Activated T-cell treated with anti-CD3 and anti-CD28 coated beads for 24 hours (primary cell): Measurements from ENCODE around the gene VPS13D.

ENCODE experiments used
- DNase-seq: peaks from one replicate; pipeline ENCODE4 v3.0.0-alpha.2; 2020; ENCODE audit warnings: low read depth

The VPS13D gene

DNA sequence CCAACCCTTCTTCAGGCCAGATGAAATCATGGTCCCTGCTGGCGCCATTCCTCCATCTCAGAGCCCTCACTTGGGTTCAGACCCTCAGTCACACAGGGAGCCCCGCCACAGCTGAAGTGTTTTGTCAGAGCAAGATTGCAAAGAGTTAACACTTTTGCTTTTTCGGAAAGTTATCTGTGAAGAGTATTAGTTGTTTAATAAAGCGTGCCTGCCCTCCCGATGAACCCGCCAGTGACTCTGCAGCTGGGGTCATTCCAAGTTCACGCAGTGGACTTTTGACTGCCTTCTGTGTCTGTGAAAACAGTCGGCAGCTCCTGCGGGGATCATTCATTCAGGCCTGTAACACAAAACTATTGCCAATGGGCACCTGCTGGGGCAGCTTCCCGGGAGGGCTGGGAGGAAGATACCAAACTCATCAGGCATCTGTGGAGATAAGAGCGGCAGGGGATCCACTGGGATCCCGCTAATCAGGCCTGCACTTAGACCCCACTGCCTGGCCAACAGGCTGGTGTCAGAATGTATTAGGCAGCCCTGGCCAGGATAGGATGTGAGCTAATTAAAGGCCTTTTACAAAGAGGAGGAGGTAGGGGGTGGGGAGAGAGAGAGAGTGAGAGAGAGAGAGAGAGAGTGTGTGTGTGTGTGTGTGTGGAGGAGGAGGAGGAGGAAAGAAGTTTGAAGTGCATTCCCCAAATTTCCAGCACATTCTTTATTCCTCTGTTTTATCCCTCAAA, 203.7 kb downstream of the VPS13D start:
- no peak for DNase-seq

DNA sequence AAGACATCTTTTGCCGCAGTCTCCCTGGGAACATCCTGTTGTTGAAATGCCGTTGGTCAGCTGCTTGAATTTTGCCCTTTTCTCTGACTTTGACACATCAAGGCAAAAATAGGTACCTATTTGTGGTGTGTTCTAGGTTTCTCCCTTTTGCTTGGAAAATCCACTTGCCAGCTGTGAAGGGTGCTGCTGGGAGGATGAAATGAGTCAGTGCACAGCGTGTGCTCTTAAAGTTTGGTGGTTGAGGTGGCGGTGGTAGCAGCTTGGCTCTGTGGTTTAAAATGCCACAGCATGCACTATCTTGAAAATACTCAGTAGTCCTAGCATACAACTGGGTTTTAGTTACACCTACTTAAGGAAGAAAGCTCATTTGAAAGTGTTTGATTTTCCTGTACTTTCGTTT, 204.3 kb downstream of the VPS13D start:
- peak; percentile 62 for DNase-seq

DNA sequence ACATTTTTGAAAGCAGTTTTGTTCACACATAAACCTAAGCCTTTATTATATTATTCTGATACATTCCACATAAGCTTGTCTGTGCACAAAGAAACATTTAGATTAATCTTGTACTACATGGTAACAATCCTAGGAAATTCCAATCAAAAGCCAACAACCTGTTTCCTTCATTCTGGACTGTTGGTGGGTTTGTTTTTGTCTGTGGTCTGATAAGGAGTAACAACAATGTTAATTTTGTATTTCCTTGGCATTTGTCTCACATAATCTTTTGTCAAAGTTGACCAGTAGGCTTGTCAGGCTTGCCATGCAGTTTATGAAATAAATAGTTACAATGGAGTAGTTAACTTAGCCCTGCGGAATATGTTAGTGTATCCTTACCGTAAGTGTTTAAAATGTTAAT, 204.9 kb downstream of the VPS13D start:
- DNase-seq = no peak

DNA sequence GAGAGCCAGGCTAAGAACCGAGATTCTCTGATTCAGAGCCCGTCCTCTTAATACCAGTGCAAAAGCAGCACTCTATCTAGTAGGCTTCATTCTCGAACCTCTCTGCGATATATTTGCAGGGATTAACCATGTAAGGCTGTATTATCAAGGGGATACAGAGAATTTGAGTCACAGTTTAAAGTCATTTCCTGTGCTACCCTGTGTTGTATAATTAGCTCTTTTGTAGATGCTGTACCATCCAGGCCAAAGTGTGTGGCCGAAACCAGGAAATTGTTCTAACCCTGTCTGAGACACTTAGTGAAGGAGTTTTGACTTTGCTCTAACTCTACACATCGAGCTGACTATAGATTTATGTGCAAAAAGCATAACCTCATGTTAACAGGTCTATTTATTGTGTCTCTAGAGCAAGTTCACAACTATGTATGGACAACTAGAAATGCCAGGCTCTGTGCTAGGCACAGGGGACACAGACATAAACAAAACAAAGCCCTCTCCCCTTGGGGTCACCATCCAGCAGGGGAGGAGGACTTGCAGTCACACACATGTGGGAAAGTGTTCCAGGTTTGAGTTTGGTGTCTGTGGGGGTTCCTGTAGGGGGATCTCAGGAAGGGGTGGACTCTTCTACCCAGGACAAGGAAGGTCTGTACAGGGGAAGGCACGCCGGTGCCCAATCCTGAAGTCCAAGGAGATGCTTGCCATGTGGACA, 206.0 kb downstream of the VPS13D start:
- DNase-seq = no peak

DNA sequence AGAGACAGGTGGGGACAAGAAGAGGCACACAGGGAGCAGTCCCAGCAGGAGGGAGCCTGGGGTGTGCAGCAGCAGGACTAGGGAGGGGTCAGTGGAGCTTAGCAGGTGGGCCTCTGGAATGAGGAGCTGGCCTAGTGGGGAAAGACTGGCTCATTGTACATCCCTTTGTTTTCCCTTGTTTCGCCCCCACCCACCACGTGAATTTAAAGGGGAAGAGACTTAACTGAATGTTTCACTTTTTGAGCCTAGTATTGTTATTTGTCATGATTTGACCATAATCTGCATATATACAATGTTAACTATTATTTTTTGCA, 206.5 kb downstream of the VPS13D start:
- DNase-seq = no peak

DNA sequence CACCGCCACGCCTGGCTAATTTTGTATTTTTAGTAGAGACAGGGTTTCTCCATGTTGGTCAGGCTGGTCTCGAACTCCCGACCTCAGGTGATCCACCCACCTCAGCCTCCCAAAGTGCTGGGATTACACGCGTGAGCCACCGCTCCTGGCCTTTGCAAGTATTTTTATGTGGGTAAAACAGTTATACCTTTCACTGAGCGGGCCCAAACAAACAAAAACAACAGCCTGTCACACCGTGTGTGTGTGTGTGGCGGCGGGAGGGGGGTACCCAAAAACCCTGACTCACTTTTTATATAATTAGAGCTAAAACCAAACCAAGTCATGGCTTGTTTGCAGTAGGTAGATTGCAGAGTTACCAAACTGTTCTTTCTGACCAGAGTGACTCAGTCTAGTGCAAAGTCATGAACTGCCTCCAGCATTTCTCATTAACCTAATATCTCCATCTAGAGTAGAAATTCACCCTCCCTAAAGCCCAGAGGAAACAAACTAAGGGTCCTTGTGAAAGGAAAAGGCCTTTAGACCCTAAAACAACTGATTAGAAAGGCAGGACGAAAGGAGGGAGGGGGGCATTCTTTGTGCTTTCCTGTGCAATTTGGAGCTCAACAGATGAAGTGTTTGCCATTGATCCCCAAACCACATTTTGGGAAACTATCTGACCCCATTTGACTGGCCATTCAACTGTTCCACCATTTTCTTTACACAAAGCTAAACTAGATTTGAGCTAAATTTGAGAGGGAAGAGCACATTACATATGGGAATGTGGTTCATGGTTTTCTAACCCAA, 207.2 kb downstream of the VPS13D start:
- DNase-seq = no peak

DNA sequence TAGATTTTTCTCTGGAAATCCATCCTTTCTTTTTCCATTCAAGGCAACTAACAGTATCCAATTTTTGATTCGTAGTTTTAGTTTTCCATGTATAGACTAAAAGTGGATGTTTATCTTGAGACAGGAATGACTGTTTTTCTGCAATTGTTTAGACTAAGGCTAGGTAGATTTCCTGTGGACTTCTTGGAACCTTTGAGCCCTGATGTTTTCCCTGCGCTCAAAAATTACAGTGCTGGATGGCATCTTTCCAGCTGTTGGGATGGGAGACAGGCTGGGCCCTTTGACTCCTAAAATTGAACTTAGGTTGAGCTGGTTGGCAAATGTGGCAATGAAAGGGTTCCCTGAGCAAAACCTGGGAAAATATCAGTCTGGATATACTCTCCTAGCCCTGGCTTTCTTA, 207.8 kb downstream of the VPS13D start:
- DNase-seq = no peak

DNA sequence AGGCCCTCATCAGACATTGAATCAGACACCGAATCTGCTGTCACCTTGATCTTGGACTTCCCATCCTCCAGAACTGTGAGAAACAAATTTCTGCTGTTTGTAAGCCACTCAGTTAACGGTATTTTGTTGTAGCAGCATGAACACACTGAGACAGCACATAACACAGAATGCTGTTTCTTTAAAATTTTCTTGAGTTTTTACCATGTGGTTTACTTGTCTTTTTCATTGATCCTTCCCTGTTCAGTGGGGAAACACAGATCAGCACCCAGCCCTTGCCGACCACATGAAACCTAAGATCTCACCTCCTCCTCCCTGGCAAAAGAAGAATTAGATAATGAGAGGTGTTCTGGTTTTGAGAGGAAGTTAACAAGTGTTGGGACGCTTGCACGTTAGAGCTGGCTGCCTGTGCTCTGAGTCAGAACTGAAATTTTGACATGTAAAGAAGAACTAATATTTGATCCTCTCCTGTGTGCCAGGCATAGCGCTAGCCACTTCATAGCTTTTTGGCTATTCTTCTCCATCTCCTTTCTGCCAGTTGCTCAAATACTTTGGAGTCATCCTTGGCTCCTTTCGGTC, 208.6 kb downstream of the VPS13D start:
- no peak for DNase-seq

DNA sequence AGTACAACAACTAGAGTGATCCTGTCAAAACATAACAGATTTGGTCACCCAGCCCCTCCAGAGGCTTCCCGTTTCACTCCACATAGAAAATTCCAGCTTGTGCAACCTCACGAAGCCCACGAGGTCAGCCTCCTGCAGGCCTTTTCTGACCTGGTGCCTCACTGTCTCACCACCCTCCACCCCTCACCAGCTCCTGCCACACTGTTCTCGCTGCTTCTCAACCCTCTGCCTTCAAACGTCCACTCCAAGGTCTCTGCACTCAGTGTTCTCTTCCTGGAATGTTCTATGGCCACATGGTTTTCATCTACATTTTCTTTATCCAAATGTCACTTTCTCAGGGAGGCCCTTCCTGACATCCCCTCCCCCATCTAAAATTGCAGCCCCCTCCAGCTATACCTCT, 209.2 kb downstream of the VPS13D start:
- no peak for DNase-seq

DNA sequence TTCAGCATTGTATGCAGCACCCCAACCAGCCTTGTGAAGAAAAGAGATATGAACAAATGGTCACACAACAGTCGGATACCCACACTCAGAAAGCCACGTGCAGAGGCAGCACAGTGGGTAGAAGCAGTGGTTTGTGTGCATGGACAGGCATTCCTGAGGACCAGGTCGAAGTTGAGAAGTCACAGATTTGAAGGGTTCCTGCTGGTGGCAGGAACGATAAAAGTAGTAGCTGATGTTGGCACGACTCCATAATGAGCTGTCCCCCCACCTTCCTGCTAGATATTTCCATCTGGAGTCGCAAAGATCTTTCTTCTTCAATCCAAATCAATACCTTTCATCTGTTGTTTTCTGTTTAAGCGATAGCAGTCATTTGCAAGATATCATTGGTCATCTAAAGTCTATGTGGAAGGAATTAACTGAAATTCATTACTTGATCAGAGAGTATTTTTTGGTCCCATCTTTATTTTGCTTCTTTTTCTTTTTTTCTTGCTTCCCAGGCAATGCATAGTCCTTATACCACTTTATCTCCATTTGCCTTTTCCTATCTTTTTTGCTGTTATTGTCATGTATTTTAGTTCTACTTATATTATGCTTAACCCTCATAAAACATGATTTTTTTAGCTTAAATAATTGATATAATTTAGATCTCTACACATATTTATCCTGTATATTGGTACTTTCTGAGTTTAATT, 211.7 kb downstream of the VPS13D start:
- DNase-seq = no peak

DNA sequence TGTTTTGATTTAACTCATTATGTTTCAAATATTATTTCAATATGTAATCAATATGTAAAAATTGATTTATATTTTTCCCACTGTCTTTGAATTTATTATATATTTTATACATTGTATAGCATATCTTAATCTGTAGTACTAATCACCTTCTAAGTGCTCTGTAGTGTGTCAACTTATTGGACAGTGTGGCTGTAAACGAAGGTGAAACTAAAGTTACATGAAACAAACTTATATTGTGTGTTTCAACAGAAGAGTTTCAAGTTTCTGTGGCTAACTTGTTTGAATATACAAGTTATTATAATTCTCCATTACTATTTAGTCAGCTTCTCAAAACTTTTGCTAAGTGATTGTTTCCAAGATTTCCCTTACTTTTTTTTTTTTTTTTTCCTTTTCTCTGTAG, 212.4 kb downstream of the VPS13D start:
- no peak for DNase-seq

DNA sequence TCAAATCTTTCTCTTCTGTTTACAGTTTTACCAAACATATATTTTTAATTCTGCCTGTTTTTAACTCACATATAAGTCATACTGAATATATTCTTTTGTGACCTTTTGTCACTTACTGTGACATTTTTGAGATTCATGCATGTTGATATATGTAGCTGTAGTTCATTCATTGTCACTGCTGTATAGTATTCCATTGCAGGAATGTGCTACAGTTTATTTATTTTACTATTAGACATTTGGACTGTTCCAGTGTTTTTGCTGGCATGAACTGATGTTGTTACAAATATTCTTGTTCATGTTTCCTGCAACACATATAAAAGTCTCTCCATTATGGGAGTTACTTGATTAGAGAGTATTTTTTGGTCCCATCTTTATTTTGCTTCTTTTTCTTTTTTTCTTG, 213.3 kb downstream of the VPS13D start:
- DNase-seq = no peak

DNA sequence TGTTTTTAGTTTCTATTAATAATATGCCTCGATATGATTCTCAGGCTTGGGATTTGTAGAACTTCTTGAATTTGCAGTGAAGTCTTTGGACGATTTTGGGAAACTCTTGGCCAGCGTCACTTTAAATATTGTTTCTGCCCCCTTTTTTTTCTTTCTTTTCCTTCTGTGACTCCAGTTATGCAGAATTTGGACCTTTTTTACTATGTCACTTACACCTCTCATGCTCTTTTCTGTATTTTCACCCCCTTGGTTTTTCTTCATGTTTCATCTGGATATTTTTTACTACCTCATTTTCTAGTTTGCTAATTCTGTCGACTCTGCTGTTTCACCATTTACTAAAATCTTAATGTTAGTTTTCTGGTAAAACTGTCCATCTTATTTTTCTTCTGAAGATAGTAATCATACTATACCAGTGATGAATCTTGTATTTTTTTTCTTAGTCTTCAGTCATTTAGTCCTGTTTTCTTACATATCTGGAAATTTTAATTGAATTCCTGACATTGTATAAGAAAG, 214.6 kb downstream of the VPS13D start:
- no peak for DNase-seq

DNA sequence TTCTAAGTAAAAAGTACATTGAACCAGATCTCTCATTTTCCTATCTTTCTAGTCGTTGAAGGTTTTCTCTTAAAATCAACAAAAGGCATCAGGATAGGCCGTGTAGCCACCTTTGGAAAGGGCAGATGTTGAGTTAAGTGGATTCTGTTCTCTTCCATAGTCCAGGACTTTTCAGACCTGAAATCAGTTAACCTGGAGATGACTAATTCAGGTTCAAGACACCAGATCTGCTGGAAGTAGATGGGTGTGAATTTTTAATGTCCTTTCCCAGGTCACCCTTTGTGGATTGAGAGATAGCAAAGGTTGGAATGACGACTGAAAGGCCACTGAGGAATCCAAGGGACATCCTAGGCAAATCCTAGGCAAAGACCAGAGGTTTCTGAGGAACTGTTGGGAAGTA, 215.4 kb downstream of the VPS13D start:
- DNase-seq = no peak

DNA sequence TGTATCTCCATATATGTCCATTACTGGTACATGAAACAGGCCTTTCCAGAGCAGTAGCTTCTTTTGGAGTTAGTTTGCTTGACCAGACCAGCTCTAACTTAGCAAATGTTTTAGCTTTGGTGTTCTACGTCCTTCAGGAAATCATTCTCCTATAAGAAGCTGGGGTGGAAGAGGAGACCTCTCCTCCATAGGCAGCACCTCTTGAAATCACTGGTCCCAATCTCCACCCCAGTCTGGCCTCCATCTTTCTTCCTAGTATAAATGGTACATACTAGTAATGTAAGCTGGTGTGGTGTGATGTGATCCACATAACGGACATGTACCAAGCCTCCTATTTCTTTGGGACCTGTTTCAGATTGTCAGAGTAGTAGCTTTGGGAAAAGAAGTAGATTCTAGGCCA, 216.8 kb downstream of the VPS13D start:
- DNase-seq = no peak

DNA sequence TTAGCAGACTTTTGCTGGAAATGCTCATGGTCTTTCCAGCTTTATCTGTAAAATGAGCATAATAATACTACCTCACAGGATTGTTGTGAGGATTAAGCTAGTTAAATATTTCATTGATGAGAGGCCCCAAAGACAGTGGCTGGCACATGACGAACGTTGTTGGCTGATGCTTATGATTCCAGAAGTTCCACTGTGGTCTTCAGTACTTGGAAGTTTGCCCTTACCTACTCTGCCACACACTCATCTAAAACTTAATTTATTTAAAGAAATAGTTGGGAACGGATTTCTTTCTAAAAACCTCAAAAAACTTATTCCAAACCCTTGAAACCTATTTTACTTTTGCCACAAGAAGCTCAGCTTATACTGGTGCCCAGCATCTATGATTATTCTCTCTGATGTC, 217.5 kb downstream of the VPS13D start:
- no peak for DNase-seq

DNA sequence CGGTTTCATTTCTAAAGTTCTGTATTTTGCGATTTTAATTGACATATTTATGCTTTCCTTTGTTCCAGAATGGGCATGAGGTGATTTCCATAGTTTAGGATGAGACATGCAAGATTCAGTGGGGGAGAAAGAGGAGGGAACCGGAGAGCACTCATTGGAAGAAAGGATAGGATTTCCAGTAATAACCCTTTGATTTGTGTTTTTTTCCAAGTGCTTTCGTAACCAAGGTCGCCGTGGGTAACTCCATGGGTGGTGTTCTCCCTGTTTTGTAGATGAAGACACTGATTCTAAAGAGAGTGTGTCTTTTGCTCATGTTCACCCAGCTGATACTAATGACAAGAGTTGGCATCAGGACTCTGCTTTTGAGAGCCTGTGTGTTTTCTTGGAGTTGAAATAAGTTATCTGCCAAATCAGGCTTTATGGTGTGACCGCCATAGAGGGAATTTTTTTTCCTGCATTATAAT, 218.1 kb downstream of the VPS13D start:
- DNase-seq = no peak

DNA sequence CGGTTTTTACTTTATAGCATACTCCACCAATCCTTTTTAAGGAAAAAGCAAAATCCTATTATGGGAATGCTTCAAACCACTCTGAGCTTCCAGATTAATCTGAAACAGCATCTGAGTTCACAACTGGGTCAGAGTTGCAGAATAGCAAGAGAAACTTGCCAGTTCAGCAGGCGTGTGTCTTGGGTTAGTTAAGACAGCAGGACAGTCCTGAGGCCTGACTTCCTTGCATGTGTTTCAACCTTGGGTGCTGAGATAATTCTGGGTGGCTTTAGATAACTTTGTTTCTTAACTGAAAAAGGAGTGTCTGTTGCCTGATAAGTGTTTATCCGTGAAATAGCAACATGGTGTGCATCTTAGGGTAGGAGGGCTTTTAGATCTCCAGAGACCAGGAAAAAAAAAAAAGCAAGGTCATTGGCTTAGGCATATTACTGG, 218.9 kb downstream of the VPS13D start:
- DNase-seq = no peak

DNA sequence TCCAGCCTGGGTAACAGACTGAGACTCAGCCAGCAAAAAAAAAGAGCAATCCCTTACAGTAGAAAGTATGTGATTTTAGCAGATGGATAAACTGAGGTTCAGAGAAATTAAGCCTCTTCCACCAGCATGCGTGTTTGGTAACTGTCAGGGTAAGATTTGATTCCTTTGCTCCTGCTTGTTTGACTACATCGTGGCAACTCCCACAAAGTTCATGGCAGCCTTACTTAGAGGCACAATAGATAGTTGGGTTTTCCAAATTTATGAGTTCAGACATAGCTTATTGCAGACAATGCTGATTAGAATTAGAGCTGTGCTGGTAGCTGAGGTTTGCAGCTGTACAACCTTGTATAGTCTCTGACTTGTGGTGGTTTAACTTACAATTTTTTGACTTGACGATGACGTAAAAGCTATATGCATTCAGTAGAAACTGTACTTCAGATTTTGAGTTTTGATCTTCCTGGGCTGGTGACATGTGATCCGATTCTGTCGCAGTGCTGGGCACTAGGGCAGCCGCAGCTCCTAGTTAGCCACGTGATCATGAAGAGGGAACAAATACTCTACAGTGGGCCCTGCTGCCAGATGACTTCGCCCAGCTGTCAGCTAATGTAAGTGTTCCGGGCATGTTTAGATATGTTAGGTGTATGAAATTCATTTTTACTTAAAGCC, 220.4 kb downstream of the VPS13D start:
- no peak for DNase-seq

DNA sequence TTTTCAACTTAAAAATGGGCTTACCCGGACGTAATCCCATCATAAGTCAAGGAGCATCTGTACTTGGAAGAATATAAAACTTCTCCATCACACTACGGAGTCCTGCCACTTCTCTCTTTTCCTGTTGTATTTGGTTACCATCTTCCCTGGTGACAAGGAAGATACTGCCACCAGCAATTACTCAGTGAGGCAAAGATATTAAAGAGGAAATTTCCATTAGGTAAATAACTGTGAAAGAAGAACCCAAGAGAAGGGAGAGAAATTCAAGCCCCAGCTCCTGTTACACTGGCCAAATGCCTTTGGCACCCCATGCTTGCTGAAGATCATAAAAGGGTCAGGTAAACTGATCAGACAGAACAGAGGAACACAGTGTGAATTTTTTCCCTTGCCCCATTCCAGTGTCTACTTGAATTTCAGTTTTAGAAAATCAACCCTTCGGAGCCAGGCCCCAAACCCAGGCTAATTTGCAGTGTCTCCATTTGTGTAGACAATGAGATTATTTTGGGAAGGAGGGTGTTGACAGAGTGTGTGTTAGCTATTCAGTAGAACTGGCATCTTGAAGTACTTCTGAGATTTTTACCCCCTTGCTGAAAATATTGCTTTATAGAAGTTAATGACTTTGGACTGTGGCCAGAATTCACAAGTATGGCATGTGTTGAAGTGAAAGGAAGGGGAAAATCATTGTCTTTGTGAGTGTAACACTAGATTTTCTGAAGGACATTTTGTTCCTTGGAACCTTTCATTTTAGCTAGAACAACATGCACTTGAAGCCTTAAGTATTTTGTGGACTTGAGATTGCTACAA, 221.1 kb downstream of the VPS13D start:
- no peak for DNase-seq

DNA sequence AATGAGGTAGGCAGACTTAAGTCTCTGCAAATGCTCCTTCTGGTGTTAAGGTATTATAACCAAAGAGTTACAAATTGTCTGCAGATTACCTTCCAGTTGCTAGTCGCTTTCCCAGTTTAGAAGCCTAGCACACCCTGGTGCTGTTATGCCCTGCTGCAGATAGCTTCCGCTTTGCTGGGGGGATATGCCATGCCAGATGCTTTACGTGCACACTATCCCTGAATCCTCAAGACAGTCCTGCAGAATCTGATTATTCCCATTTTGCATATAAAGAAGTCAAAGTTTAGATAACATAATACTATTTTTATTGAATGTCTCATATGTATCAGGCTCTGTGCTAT, 221.7 kb downstream of the VPS13D start:
- no peak for DNase-seq
